Left cardiac atrium (tissue), 4 donors: ENCODE data around the gene CAPN11. TPM values are rescaled to one million over a fixed set of nuclear protein-coding genes. Genes with fewer than 3 reads are reported as not detected.

Source experiments
- ATAC-seq, 2 donors: fragments of 200-7000 bp; cut with Tn5 transposase; one replicate each; pipeline ENCODE4 v1.9.1; 2020; ENCODE audit warnings: mild to moderate bottlenecking in 2 of 2, moderate library complexity in 2 of 2
- DNase-seq: peaks from one replicate; pipeline ENCODE4 v3.0.0-alpha.2; 2020
- intact Hi-C, 2 donors: fragments of 100-400 bp; cut with DNase I; formaldehyde crosslinking; loops; one replicate each; pipeline versions ENCODE4 v1.14.1 to v1.15.1; 2022 to 2023
- long read RNA-seq: library from polyadenylated mRNA; unstranded; transcript quantifications from one replicate; pipeline ENCODE4 v2.0.0, GENCODE V29; 2021
- total RNA-seq, 2 donors: library from RNA; stranded (reverse); fragmentation: NEBNext Ultra II Directional; extraction: Animal tissue kit (Norgen Biotek cat#: 25700); gene quantifications; one replicate each; pipeline ENCODE4 v1.2.1, GENCODE V29; 2021
- donor health status: DM: no; HTN: yes; CAD: no.
- donor health status: DM: no; HTN: yes; CAD: no; lungs with severe emphysema.
- donor health status: DM: yes; HTN: yes; CAD: no.
- donor health status: Dilated cardiomyopathy.

CAPN11 gene
- total RNA-seq: under 1 TPM; 0.39 to 0.97 TPM
- long read RNA-seq: 0 reads

DNA sequence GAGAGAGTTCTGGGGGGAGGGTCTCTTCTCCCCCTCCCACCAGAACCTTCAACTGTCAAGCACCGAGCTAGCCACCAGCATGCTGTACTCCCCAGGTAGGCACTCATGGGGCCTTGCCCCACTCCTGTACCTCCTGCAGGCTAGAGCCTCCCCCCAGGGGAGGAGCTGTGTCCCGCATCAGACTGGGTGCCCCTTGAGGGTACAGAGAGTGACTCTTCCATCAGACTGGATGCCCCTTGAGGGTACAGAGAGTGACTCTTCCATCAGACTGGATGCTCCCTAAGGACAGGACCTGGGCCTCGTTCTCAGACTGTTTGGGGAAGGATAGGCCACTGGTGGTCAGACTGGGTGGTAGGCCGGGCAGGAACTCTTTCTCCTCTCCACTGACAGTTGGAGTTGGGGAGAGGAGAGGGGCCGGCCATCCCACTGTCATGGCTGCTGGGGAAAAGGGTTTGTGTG lies at the start of gene CAPN11:
Gene CAPN11, plus strand, starts transcription at position 51 of the 459 bp plus-strand sequence. Its CDS starts 29 bp downstream, at position 80.
- ATAC-seq: no peak
- DNase-seq: no peak
- intact Hi-C loops: loop anchor here in 1 of 2 donors (10.0 kb wide), 1 partner anchor 176 kb away; no protein-coding TSS in a partner anchor

- intact Hi-C loops: loop anchor here (10.0 kb wide), 1 partner anchor 126 kb away; no protein-coding TSS in a partner anchor
- no peak for DNase-seq
- ATAC-seq: no peak
These were observed 49.4 kb upstream of the CAPN11 start for GRCh38 chr6:44109212-44109611.

- ATAC-seq: peak; percentile 77 to 87
- DNase-seq: no peak
- intact Hi-C loops: no loop called here
These were observed 48.5 kb upstream of the CAPN11 start for GRCh38 chr6:44110005-44110676.

- intact Hi-C loops: no loop called here
- no peak for ATAC-seq
- no peak for DNase-seq
These were observed 47.7 kb upstream of the CAPN11 start for GRCh38 chr6:44110966-44111365.

GRCh38 chr6:44111434-44112417 lies 46.9 kb upstream of the CAPN11 start:
- ATAC-seq: no peak
- intact Hi-C loops: no loop called here
- no peak for DNase-seq

GRCh38 chr6:44113414-44113813 lies 45.2 kb upstream of the CAPN11 start:
- DNase-seq (no peak), ATAC-seq (no peak)
- intact Hi-C loops: no loop called here

- ATAC-seq (no peak), DNase-seq (no peak)
- intact Hi-C loops: no loop called here
These were observed 42.8 kb upstream of the CAPN11 start for GRCh38 chr6:44115866-44116265.

DNA sequence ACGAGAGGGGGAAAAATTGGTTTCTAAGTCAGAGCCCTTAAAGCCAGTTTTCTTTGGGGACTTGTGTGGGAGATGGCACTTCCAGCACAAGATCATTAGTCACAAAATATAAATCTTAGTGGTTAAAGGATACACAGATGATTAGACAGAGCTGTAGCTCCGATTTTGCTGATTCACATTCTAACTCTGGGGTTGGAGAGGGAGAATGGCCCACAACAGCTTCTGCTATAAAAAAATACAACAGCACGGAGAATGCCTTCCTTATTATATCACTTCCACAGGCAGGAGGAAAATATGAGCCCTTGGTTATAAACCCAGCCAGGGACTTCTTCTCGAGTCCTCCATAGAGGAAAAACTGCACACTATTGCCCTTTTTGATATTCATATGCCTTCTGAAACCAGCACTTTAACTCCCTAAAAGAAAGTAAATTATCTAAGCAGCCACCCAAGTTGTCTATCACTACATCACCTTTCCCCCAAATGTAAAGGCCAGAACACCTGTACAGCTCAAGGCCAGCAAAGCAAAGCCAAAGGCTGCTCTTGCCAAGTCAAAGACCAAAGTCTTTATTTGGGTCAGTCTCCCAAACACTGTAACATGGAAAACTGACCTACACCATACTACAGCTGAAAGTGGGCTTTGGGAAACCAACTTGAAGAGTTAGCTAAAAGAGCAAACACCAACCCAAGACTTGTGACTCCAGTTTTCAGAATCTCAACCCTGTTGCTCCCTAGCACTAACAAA lies 41.8 kb upstream of the CAPN11 start:
- no peak for ATAC-seq
- no peak for DNase-seq
- intact Hi-C loops: no loop called here

DNA sequence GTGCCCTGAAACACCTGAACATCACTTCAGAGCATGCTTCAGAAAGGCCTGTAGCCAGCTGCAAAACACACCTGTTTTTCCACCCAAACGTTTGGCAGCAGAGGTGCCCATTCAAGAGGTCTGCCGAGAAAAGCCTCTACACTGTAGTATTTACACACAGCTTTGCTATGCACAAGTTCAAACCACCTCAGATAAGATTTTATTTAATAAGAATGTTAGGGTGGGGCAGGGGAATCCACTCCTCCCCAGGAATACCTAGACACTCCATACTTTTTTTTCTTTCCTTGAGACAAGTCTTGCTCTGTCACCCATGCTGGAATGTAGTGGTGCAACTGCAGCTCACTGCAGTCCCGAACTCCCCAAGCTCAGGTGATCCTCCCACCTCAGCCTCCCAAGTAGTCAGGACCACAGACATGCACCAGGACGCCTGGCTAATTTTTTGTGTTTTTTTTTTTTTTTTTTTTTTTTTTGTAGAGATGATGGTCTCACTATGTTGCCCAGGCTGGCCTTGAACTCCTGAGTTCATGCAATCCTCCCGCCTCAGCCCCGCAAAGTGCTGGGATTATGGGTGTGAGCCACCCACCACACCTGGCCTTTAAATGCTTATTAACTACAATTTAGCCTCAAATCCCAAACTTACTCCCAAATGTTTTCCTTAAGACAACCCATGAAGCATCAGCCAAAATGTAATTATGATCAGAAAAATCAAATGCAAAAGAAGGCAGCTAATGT lies 41.1 kb upstream of the CAPN11 start:
- no peak for DNase-seq
- intact Hi-C loops: no loop called here

DNA sequence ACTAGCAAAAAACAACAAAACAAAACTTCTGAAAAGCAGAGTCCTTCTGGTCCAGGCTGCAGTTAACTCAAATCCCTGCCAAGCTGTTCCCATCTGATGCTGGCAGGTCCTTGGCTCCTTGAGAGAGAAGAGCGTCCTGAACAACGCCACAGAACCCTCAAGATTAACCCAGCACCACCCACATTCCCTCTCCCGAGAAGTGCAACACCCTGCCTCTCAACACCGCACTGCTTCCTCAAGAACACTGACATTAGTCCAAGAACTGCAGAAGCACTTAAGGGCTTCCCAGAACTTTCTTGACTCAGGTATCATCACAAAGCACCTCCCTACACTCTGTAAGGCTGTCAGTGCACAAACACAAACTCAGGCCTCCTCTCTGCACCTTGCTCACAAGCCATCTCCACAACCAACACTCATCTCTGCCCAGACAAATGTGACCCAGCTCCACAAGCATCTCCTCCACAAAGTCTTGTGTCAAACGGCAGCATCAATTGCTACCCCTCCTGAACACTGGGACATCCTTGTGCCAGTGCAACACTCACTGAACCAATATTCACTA lies 38.8 kb upstream of the CAPN11 start:
- ATAC-seq: peak in 1 of 2 donors; percentile 41
- intact Hi-C loops: no loop called here

More for the DNA sequence above, 41.1 kb upstream of the CAPN11 start:
- no peak for ATAC-seq

GRCh38 chr6:44120692-44121443 lies 37.8 kb upstream of the CAPN11 start:
- peak in 1 of 2 donors; percentile 14 for ATAC-seq
- DNase-seq: no peak
- intact Hi-C loops: no loop called here

More for the DNA sequence above, 38.8 kb upstream of the CAPN11 start:
- DNase-seq: no peak

- ATAC-seq (no peak), DNase-seq (no peak)
- intact Hi-C loops: no loop called here
These were observed 35.8 kb upstream of the CAPN11 start for GRCh38 chr6:44122801-44123200.

- no peak for DNase-seq
- ATAC-seq: no peak
- intact Hi-C loops: no loop called here
These were observed 35.1 kb upstream of the CAPN11 start for GRCh38 chr6:44123544-44123943.

DNA sequence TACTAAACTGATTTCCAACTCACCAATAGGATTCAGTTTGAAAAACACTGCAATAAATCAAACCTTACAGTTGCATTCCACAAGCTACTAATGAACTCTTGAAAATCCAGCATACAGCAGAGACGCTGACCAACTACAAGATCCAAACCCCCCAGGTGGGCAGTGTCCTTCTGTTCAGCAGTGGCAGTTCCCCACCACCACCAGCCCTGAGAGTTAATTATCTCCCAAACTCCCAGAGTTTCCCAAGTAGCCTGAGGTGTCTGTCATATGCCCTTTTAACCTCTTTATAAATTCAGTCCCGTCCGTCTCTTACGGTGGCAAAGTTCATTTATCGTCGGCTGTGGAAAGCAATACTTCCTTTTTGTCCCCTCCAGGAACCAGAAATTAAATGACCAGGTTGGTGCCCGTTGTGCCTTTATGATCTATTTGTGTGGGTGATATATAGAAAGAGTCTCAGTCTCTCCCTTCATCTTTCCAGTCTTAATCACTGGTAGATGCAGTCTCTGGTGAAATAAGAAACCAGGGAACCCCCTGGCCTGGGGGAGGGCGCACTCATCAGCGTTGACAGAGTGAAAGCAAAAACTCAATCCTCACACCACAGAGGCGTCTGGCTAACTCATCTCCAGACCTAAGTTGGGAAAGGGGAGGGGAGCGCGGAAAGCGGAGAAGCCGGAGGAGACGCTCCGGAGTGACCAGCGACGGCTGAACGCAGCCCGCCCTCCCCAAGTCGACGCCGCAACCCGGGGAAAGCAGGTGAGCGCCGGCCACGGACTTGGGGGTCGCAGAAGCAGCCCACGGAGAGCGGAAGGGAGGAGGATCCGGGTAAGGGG lies 32.1 kb upstream of the CAPN11 start:
- intact Hi-C loops: no loop called here
- peak; percentile 69 to 74 for ATAC-seq
- DNase-seq: peak; percentile 60

- intact Hi-C loops: no loop called here
- ATAC-seq (peak; percentile 96 to 97), DNase-seq (peak; percentile 92)
These were observed 31.2 kb upstream of the CAPN11 start, which contains the start of the genes MRPL14 and TMEM63B for GRCh38 chr6:44127186-44128019. Gene MRPL14, minus strand, starts transcription at chr6:44127452. Its CDS starts 10,841 bp downstream, at chr6:44116611. Gene TMEM63B, plus strand, starts transcription at chr6:44127554. Its CDS starts 7,031 bp downstream, at chr6:44134585.
